Measurements from ENCODE around the gene CACUL1.
A peak's percentile ranks its signal among the peaks of the same experiment; 100 is the strongest.

Gene CACUL1

DNA sequence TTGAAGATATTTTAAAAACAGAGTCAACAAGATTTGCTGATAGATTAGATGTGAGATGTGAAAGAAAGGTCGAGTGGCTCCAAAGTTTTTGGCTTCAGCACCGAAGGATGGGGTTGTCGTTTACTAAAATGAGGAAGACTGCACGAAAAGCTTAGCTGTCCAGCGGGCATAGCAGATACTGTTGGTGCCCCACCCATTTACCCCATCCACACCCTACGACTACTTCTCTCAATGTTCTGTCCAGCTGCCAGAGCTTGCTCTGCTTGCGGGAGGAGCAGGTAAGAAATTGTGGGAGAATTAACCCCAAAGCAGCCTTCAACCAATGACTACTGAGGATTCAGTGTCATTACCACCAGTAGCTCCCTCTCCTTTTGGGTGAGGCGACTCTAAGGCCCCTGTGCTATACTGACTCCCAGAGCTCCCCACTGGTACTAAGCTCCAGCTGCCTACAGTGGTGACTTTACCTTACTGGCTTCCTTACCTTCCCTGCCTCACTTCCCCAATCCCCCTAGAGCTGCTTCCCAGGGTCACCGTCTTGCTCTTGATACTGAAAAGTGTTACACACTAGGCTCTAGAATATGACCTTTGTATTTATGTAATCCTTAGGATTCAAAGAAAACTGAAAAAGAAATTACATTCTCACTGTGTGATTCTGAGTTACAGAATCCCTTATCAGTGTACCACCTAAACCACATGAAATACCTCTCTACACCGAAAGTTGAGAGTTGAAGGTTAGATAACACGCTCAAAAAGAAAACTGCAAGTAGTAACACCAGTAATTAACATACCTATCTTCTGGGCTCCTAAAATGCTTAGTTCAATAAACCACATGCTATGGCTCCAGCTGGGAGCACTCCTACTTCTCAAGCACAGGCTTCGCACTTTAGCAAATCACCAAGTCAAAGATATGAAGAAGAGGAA is 22.3 kb downstream of the CACUL1 start:
- DNase-seq (ENCODE audit: low spot score): no peak

DNA sequence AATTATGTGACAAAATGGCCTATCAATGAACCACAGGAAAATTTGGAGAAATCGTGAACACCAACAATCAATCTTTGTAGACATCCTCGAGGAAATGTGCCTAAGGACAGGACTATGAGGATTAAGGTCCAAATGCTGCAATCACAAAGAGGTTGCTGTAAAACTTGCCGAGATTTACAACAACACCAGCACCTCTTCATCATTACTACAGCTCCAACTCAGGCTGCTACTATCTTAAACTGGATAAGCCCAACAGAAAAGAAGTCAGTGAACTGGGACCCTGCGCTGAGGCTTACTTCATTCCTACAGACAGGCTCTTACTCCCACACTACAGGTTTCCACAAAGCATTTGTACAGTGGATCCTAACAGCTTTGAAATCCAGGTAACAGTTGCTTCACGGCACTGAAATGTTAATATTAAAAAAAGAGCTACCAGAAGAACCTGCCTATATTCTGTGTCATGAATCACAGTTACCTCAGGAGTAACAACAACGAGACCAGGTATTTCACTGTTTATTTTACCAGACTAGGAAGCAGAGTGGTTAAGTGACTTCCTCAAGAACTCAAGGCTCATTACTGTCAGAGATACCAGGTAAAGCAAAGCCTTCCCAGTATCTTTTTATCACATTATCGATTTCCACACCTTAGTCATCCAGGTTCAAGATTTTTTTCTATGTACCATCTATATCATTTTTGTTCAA is 23.9 kb downstream of the CACUL1 start:
- no peak for DNase-seq (ENCODE audit: low spot score)

- DNase-seq (ENCODE audit: low spot score): no peak
Measured at GRCh38 chr10:118729641-118730258, 25.0 kb downstream of the CACUL1 start.

DNA sequence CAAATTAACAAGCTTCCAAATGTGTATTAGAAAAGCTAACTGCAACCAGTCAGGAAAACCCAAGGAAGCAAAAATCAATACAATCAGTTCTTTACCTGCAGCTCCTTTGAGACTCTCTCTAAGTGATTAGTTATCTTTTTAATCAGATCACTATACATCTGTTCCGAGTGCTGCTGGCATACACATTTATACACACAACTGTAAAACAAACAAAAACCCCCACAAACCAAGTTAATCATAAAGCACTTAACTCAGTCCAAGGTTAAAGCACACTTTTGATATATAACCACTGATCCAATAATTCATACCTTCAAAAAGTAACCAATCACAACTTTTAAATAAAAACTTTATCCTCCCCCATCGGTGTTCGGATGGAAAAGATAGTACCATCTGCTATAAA is 25.6 kb downstream of the CACUL1 start:
- DNase-seq (ENCODE audit: low spot score): no peak

DNA sequence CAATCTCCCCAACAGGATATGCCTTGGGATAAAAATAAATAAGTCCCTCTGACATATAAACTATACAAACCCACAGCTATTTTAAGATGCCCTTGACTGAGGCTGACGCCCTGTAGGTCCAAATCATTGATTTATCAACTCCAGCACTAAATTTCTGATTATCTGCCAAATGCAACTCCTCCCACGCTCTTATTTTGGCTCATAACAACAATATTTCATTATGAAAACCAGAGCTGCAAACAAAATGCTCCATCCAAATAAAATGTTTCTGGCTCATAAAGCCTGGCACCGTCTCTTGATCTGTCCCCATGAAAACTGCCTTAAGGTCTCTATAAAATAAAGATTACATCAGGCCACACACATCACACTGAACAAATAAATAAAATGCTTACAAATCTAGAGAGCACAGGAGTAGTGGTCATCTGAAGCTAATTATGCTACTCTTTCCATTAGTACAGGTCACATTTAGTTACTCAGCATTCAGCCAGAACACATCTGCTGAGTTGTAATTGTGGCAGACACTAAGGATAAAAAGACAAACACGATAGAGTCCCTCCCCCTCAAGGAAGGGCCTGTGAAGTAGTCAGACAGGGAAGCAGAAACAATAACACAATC is 28.8 kb downstream of the CACUL1 start:
- no peak for DNase-seq (ENCODE audit: low spot score)

DNA sequence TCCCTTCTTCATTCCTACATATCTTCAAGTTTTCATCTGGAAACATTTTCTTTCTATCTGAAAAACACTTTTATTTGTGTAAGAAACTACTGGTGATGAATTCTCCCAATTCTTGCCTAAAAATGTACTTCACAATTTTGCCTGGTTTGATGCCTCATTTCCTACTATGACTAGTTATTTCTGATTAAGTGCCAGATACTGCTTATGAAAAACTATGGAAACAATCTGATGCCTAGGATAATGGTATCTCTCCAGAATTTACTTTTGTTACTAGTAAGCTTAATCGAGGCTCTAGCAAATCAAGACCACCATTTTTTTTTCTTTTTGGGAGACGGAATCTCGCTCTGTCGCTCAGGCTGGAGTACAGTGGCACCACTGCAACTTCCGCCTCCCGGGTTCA is 31.3 kb downstream of the CACUL1 start:
- DNase-seq (ENCODE audit: low spot score): peak; percentile 21

DNA sequence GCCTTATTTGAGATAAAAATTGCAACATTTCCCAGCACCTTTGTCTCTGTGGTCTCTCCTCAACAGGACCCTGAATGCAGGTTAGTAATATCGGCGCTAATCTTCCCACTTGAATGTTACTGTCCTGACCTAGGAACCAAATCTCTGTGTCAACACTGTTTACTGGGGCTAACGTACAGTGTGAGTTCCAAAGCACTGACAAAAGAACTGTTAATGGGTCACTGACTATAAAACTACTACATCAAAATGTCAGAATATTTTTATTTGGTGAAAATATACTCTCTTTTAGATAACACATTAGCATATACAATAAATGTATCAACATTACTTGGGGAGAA is 33.3 kb downstream of the CACUL1 start:
- DNase-seq (ENCODE audit: low spot score): no peak

DNA sequence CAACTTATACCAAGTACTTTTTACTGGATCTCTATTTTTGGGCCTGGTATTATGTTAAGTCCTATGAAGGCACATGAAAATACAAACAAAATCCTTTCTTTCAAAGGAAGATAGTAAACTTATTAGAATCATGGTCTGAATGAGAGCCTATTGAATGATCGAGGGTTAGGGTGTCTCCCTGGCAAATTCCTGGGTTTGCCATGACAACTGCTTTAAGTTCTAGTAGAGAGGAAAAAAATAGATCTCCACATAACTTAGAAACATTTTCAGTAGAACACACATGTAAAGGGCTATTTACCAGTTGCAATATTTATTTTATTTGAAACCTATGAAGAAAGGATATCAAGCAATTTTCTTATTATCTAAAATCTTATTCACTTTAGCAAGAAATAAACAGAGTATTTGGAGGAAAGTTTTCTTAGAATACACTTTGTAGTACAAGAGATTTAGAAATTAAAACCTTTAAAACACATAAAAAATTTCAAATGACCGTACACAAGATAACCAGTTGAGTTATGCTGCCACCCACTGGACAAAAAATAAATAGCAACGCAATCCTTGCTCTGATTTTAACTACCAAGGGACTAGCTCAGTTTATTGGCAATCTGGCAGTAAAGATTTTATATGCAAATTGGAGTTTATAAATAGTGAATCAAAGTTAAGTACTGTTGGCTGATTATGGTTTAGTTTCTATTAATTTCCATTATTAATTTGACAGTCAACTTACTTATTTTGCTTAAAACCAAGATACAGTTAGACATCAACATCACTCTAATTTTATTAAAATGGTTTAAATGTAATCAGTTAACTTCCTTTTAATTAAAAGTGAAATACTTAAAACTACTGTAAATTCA is 33.9 kb downstream of the CACUL1 start:
- peak; percentile 60 for DNase-seq (ENCODE audit: low spot score)

DNA sequence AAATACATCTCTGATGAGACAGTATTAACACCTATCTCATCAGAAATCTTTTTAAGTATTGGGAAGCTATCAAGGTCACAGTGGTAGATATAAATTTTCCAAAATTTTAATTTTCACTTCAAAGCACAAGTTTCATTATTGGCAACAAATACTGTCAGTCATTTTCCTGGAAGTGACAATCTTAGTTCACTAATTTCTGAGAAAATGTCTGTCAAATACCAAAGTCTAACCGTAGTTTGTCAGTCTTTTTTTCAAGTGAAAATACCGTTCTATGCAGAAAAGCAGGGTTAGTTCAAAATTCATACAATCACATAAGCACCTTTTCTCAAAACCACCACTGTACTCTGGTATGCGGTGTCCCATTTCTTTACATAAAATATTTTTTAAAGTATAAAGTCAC is 40.4 kb downstream of the CACUL1 start:
- DNase-seq (ENCODE audit: low spot score): no peak

DNA sequence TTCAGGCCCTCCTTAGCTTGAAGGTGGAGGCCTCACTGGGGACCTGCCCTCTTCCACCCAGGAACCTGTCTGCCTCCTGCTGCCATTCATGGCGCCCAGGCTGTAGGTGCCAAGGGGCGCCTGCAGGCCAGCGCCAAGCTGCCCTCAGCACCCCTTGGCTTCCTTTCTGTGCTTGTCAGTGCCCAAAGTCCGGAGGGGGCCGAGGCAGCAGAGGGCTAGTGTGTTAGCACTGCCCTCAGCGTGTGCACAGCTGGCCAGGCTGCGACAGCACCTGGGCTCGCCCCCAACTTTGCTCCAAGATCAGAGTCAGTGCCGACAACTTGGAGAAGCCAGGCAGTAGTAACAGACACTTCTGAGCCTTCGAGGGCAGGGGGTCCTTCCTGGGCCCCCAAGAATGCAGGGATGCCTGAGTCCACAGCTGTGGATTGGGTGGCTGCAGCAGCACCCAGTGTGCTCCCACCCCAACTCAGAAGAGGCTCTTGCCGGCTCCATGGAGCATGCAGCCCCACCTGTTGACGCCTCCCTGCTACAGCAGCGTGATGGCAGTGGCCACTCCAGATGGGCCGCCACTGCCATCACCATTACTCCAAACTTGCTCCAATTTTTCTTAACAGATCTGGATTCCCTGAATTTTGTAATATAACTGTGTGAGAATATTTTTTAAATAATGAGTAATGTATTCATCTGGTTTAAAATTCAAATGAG is 41.7 kb downstream of the CACUL1 start:
- DNase-seq (ENCODE audit: low spot score): no peak

DNA sequence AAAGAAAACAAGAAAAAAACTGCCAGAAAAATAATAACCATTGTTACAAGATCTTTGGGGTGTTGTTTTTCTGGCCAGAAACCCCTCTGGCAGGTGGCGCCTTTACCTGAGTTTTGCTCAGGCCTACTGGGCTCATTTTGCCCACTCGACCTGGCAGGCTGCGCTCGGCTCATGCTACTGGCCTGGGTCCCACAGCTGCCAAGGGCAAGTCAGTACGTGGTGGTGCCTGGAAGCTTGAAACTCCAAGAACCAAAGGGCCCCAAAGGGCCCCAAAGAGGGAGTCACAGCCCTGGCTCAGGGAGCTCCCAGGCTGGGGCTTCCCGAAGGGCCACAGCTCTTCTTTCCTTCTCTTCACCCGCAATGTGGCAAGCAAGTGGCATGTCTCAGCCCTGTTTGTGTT is 42.7 kb downstream of the CACUL1 start:
- DNase-seq (ENCODE audit: low spot score): no peak

GRCh38 chr10:118710487-118710886 is 44.3 kb downstream of the CACUL1 start:
- DNase-seq (ENCODE audit: low spot score): no peak

- no peak for DNase-seq (ENCODE audit: low spot score)
Measured at GRCh38 chr10:118708571-118708970, 46.2 kb downstream of the CACUL1 start.

GRCh38 chr10:118704711-118705110 is 50.1 kb downstream of the CACUL1 start:
- DNase-seq (ENCODE audit: low spot score): no peak

- DNase-seq (ENCODE audit: low spot score): no peak
Measured at GRCh38 chr10:118701529-118702323, 53.0 kb downstream of the CACUL1 start.

GRCh38 chr10:118698421-118698820 is 56.3 kb downstream of the CACUL1 start:
- peak; percentile 36 for DNase-seq (ENCODE audit: low spot score)

GRCh38 chr10:118694848-118695247 is 59.9 kb downstream of the CACUL1 start:
- DNase-seq (ENCODE audit: low spot score): no peak

DNA sequence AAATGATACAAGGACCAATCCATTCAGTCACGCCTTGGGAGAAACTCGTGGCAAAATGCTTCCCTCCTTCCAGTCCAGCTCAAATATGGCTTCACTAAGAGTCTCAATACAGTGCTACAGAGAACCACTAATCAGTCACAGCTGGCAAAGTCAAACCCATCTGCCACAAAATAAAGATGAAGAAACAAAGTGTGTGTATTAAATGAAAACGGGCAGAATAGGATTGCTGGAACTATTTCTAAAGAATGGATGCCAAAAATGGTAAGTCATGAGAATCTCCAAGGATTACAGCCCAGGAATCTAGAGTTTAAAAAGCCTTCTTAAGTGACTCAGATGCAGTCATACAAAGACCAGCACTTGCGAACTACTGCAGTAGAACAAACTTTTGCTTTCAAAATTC is 61.9 kb downstream of the CACUL1 start:
- DNase-seq (ENCODE audit: low spot score): peak; percentile 45

DNA sequence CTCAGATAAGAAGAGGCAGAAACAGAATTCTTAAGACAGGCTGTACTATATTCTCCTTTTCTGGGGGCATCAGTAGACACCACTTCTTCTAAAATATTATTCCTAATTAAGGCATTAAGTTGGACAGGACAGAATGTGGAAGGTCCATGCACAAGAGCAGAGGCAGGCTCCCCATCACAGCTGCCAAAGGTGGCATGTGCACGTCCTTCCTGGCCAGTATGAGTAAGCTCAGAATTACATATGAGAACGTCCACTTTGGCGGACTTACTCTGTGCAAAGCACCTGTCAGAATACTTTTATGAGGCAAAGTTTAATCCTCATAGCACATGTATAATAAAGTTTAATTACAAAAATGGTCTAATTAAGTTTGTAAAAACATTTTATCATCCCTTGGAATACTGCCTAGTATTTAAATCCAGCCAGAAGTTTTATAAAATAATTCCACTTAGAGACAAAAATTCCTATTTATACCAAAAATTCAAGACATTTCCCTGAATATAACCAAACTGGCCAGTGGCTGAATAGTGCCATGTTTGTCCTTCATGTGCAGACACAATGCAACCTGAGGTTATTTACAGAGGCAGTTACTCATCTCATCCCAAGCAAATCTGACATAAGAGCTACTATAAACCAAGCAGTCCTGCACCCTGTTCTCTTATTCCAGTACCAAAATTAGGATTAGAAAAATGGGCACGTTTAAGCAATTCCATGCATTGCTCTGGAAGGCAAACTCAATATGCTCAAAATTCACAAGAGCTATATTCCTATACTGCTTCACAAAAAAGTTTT is 65.5 kb downstream of the CACUL1 start:
- DNase-seq (ENCODE audit: low spot score): no peak
